BLaER1 (cell line): ENCODE measurements around the gene DCLK3.

Experiments used
- H3K27ac ChIP-seq: shearing (Covaris generic); formaldehyde crosslinking; 2 replicates; pipeline ENCODE4 v1.8.1; 2022
- H3K27me3 ChIP-seq: shearing (Covaris generic); formaldehyde crosslinking; 2 replicates; pipeline ENCODE4 v1.8.1; 2022
- H3K36me3 ChIP-seq: shearing (Covaris generic); formaldehyde crosslinking; 2 replicates; pipeline ENCODE4 v1.8.1; 2022
- H3K4me1 ChIP-seq: shearing (Covaris generic); formaldehyde crosslinking; 2 replicates; pipeline ENCODE4 v1.8.1; 2022
- H3K4me2 ChIP-seq: shearing (Covaris generic); formaldehyde crosslinking; 2 replicates; pipeline ENCODE4 v1.8.1; 2022
- H3K4me3 ChIP-seq: shearing (Covaris generic); formaldehyde crosslinking; 2 replicates; pipeline ENCODE4 v1.8.1; 2022
- H3K9ac ChIP-seq: shearing (Covaris generic); formaldehyde crosslinking; 2 replicates; pipeline ENCODE4 v1.8.1; 2022
- H3K9me3 ChIP-seq: shearing (Covaris generic); formaldehyde crosslinking; 2 replicates; pipeline ENCODE4 v1.8.1; 2022
- H4K20me1 ChIP-seq: shearing (Covaris generic); formaldehyde crosslinking; 2 replicates; pipeline ENCODE4 v1.8.1; 2022
- Cebpa-rat ChIP-seq: shearing (Covaris generic); IDR thresholded peaks from 2 replicates; pipeline ENCODE4 v1.8.1; 2022

The DCLK3 gene

GRCh38 chr3:36697229-36698001 is 66.9 kb downstream of the DCLK3 start:
- Histone ChIP-seq H3K27ac (no peak overlapping the region), H4K20me1 (no peaks in the 10 kb centered on the region), H3K9ac (no peak overlapping the region), H3K4me1 (no peaks in the 10 kb centered on the region), H3K4me2 (no peak overlapping the region), H3K9me3 (no peaks in the 10 kb centered on the region), H3K4me3 (no peak overlapping the region), H3K27me3 (no peaks in the 10 kb centered on the region), H3K36me3 (no peaks in the 10 kb centered on the region)
- no peak for TF ChIP-seq Cebpa-rat

DNA sequence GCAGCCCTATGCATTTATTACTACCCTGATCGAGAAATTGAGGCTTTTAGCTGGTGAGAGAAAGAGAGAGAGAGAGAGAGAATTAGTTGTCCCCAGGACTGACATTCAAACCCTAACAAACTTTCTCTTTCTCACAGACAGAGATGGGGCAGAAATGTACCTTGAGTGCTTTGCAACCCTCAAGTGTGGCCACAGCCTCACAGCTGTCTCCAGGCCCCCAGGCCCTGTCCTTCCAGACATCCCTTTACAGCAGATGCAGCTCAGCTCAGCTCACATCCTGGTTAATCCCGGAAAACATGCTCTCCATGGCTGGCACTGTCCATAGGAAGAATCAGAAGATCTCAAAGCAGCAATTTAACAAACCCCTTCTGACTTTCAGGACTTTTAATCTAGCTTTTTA is 67.6 kb downstream of the DCLK3 start:
- no peak overlapping the region for H3K4me2 ChIP-seq
- H4K20me1 ChIP-seq, result no peaks in the 10 kb centered on the region
- no peak overlapping the region for H3K9ac ChIP-seq
- TF ChIP-seq Cebpa-rat, result no peak
- no peak overlapping the region for H3K27ac ChIP-seq
- H3K36me3 ChIP-seq, result no peaks in the 10 kb centered on the region
- no peak overlapping the region for H3K4me3 ChIP-seq
- no peaks in the 10 kb centered on the region for H3K4me1 ChIP-seq
- H3K9me3 ChIP-seq, result no peaks in the 10 kb centered on the region
- no peaks in the 10 kb centered on the region for H3K27me3 ChIP-seq

- TF ChIP-seq Cebpa-rat, result no peak
- Histone ChIP-seq H3K9me3 (no peaks in the 10 kb centered on the region), H3K4me1 (no peaks in the 10 kb centered on the region), H3K36me3 (no peaks in the 10 kb centered on the region), H3K9ac (no peak overlapping the region), H4K20me1 (no peaks in the 10 kb centered on the region), H3K4me3 (no peak overlapping the region), H3K27ac (no peak overlapping the region), H3K27me3 (no peaks in the 10 kb centered on the region), H3K4me2 (no peak overlapping the region)
Observed at GRCh38 chr3:36695769-36696137, 68.6 kb downstream of the DCLK3 start.

GRCh38 chr3:36695113-36695768 is 69.1 kb downstream of the DCLK3 start:
- Histone ChIP-seq H3K4me2 (no peak overlapping the region), H3K4me1 (no peaks in the 10 kb centered on the region), H3K4me3 (no peak overlapping the region), H3K36me3 (no peaks in the 10 kb centered on the region), H3K27me3 (no peaks in the 10 kb centered on the region), H3K27ac (no peak overlapping the region), H4K20me1 (no peaks in the 10 kb centered on the region), H3K9me3 (no peaks in the 10 kb centered on the region), H3K9ac (no peak overlapping the region)
- TF ChIP-seq Cebpa-rat, result no peak

DNA sequence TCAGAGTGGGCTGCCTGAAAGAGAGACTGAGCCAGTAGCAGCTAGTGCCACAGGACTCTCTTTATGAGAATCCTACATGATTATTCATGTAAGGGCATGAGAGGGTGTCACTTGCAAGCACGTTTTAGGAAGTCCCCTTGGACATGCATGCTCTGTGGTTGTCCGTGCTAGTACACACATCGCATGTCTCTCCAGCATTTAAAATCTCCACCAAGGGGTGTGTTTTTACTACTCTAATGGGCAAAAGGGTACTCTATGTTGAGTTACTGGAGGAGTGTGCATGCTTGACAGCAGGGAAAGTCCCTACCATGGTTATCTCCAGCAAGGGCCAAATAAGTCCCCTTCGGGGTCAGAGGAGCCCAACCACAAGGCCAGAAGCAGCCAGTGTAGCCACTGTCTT is 70.7 kb downstream of the DCLK3 start:
- no peak overlapping the region for H3K4me3 ChIP-seq
- no peaks in the 10 kb centered on the region for H3K27me3 ChIP-seq
- H3K27ac ChIP-seq, result no peak overlapping the region
- no peak for TF ChIP-seq Cebpa-rat
- H3K4me2 ChIP-seq, result no peak overlapping the region
- H3K9ac ChIP-seq, result no peak overlapping the region
- no peaks in the 10 kb centered on the region for H3K4me1 ChIP-seq
- H3K9me3 ChIP-seq, result no peaks in the 10 kb centered on the region
- no peaks in the 10 kb centered on the region for H3K36me3 ChIP-seq
- H4K20me1 ChIP-seq, result no peaks in the 10 kb centered on the region

DNA sequence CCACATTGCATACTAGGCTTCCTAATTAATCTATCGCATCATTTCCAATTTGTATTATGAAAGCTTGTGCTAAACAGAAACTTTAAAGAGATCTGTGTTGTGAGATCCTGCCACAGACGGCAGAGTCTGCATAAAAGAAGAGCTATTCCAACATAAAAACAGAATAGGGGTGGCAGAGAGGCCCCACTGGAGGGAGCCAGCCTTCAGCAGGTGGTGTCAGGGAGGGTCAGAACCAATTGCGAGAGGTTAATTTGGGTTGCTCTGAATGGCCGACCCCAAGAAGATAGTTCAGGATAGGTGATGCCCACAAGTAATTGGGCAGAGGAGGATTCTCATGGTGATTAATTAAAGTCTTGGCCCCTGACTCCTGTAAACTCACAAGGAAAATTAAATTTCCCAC is 74.8 kb downstream of the DCLK3 start:
- no peaks in the 10 kb centered on the region for H3K4me1 ChIP-seq
- H3K4me3 ChIP-seq, result no peak overlapping the region
- no peak for TF ChIP-seq Cebpa-rat
- no peak overlapping the region for H3K9ac ChIP-seq
- H3K4me2 ChIP-seq, result no peak overlapping the region
- 0 out of 2 replicates have a peak, but pooled peaks cover 3% of the 10 kb centered on the region for H3K9me3 ChIP-seq
- H3K36me3 ChIP-seq, result no peaks in the 10 kb centered on the region
- no peak overlapping the region for H3K27ac ChIP-seq
- H3K27me3 ChIP-seq, result no peaks in the 10 kb centered on the region
- no peaks in the 10 kb centered on the region for H4K20me1 ChIP-seq

- H3K9ac ChIP-seq, result no peak overlapping the region
- no peaks in the 10 kb centered on the region for H3K27me3 ChIP-seq
- no peaks in the 10 kb centered on the region for H4K20me1 ChIP-seq
- H3K4me1 ChIP-seq, result no peaks in the 10 kb centered on the region
- H3K9me3 ChIP-seq, result 0 out of 2 replicates have a peak, but pooled peaks cover 3% of the 10 kb centered on the region
- TF ChIP-seq Cebpa-rat, result no peak
- no peaks in the 10 kb centered on the region for H3K36me3 ChIP-seq
- no peak overlapping the region for H3K4me2 ChIP-seq
- no peak overlapping the region for H3K4me3 ChIP-seq
- H3K27ac ChIP-seq, result no peak overlapping the region
Observed at GRCh38 chr3:36688815-36689214, 75.5 kb downstream of the DCLK3 start.

DNA sequence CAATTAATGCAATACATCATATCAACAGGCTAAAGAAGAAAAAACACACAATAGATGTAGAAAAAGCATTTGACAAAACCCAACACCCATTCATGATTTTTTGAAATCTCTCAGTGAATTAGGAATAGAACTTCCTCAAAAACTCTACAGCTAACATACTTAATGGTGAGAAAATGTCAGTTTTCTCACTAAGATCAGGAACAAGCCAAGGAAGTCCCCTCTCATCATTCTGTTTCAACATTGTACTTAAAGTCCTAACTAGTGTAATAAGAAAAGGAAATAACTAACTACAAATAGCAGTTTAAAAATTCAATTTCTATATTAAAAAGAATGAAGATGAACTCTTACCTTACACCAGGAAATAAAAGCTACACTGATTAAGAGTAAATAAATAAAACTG is 77.8 kb downstream of the DCLK3 start:
- Histone ChIP-seq H3K4me3 (no peak overlapping the region), H3K9ac (no peak overlapping the region), H3K4me2 (no peak overlapping the region), H3K4me1 (0 out of 2 replicates have a peak, but pooled peaks cover 4% of the 10 kb centered on the region), H3K9me3 (peaks cover 12% of the 10 kb centered on the region), H3K27me3 (no peaks in the 10 kb centered on the region), H3K27ac (no peak overlapping the region), H4K20me1 (no peaks in the 10 kb centered on the region), H3K36me3 (no peaks in the 10 kb centered on the region)
- no peak for TF ChIP-seq Cebpa-rat

DNA sequence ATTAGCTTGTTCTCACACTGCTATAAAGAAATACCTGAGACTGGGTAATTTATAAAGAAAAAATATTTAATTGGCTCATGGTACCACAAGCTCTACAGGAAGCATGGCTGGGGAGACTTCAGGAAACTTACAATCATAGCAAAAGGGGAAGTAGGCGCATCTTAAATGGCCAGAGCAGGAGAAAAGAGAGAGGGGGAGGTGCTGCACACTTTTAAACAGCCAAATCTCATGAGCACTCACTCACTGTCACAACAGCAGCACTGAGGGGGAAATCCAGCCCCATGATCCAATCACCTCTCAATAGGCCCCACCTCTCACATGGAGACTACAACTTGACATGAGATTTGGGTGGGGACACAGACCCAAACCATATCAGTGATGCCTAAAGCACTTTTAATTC is 82.5 kb downstream of the DCLK3 start:
- no peaks in the 10 kb centered on the region for H4K20me1 ChIP-seq
- H3K36me3 ChIP-seq, result peaks cover 9% of the 10 kb centered on the region; the same call in 1 of the 2 replicates
- no peak overlapping the region for H3K9ac ChIP-seq
- TF ChIP-seq Cebpa-rat, result no peak
- H3K4me2 ChIP-seq, result no peak overlapping the region
- H3K27ac ChIP-seq, result no peak overlapping the region
- H3K4me1 ChIP-seq, result peaks cover 12% of the 10 kb centered on the region
- no peak overlapping the region for H3K4me3 ChIP-seq
- H3K27me3 ChIP-seq, result no peaks in the 10 kb centered on the region
- H3K9me3 ChIP-seq, result peaks cover 55% of the 10 kb centered on the region

DNA sequence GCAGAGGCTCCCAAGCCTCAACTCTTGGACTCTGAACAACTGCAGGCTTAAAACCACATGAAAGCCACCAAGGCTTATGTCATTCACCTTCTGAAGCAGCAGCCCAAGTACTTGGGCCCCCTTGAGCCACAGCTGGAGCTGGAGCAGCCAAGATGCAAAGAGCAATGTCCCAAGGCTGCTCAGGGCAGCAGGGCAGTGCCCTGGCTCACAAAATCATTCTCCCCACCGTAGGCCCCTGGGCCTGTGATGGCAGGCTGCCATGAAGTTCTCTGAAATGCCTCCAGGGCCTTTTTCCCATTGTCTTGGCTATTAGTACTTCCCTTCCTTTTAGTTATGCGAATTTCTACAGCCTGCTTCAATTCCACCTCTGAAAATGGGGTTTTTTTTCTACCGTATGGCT is 83.4 kb downstream of the DCLK3 start:
- H3K4me1 ChIP-seq, result peaks cover 12% of the 10 kb centered on the region
- H3K4me2 ChIP-seq, result no peak overlapping the region
- H3K27me3 ChIP-seq, result no peaks in the 10 kb centered on the region
- H4K20me1 ChIP-seq, result no peaks in the 10 kb centered on the region
- H3K4me3 ChIP-seq, result 0 out of 2 replicates have a peak overlapping the region, but pooled peaks have one; percentile 14
- no peak overlapping the region for H3K9ac ChIP-seq
- TF ChIP-seq Cebpa-rat, result no peak
- H3K36me3 ChIP-seq, result peaks cover 9% of the 10 kb centered on the region; the same call in 1 of the 2 replicates
- H3K27ac ChIP-seq, result no peak overlapping the region
- H3K9me3 ChIP-seq, result peaks cover 56% of the 10 kb centered on the region
